HUES64 (cell line): ENCODE measurements around the gene DOCK10.

Source experiments
- H3K27ac ChIP-seq: 2 replicates; pipeline ENCODE4 v1.7.0; 2013; ENCODE audit warnings: low read depth, low read length, inconsistent platforms
- H3K27me3 ChIP-seq: 2 replicates; pipeline ENCODE4 v1.6.1; 2013; ENCODE audit warnings: mild to moderate bottlenecking, low read length; ENCODE audit not compliant: insufficient read depth
- H3K36me3 ChIP-seq: 2 replicates; pipeline ENCODE4 v1.6.1; 2013; ENCODE audit warnings: mild to moderate bottlenecking, low read length; ENCODE audit not compliant: insufficient read depth
- H3K4me1 ChIP-seq: 2 replicates; pipeline ENCODE4 v1.6.1; 2013; ENCODE audit warnings: mild to moderate bottlenecking, low read length, moderate library complexity; ENCODE audit not compliant: insufficient read depth
- H3K4me3 ChIP-seq: 2 replicates; pipeline ENCODE4 v1.5.1; 2013; ENCODE audit warnings: mild to moderate bottlenecking, low read length, moderate library complexity
- H3K9ac ChIP-seq: 2 replicates; pipeline ENCODE4 v1.6.1; 2013; ENCODE audit warnings: mild to moderate bottlenecking, low read depth, low read length
- H3K9me3 ChIP-seq: 2 replicates; pipeline ENCODE4 v1.6.1; 2013; ENCODE audit warnings: low read depth, low read length; ENCODE audit not compliant: insufficient read depth
- WGBS: fragments of 150-250, 120-280 bp; methylation state at CpG from one replicate; pipeline ENCODE4 v1.1.7; 2013; ENCODE audit warnings: missing lambda C conversion rate; 5-methylcytosine and 5-hydroxymethylcytosine counted together

Gene DOCK10

GRCh38 chr2:225028572-225028971 lies 13.7 kb downstream of the DOCK10 start:
- H3K9ac ChIP-seq, result no peak overlapping the region

GRCh38 chr2:225027061-225027762 lies 15.1 kb downstream of the DOCK10 start:
- no peaks in the 10 kb centered on the region for H3K4me1 ChIP-seq
- no peaks in the 10 kb centered on the region for H3K27me3 ChIP-seq
- no peak overlapping the region for H3K27ac ChIP-seq
- H3K4me3 ChIP-seq, result no peak overlapping the region
- H3K36me3 ChIP-seq, result no peaks in the 10 kb centered on the region
- no peaks in the 10 kb centered on the region for H3K9me3 ChIP-seq
- H3K9ac ChIP-seq, result no peak overlapping the region
- WGBS, result 97% methylated on average over 10 of the region's 10 CpGs

More at GRCh38 chr2:225028572-225028971, 13.7 kb downstream of the DOCK10 start:
- 99% methylated on average over 3 of the region's 3 CpGs for WGBS
- Histone ChIP-seq H3K9me3 (no peaks in the 10 kb centered on the region), H3K4me1 (no peaks in the 10 kb centered on the region), H3K4me3 (no peak overlapping the region), H3K27ac (no peak overlapping the region), H3K36me3 (no peaks in the 10 kb centered on the region), H3K27me3 (no peaks in the 10 kb centered on the region)

GRCh38 chr2:225025917-225026571 lies 16.2 kb downstream of the DOCK10 start:
- H3K4me3 ChIP-seq, result no peak overlapping the region
- WGBS, result 94% methylated on average over 2 of the region's 2 CpGs

GRCh38 chr2:225022188-225022587 lies 20.1 kb downstream of the DOCK10 start:
- no peaks in the 10 kb centered on the region for H3K27me3 ChIP-seq
- H3K9me3 ChIP-seq, result no peaks in the 10 kb centered on the region
- no peak overlapping the region for H3K4me3 ChIP-seq
- 81% methylated on average over 4 of the region's 4 CpGs for WGBS
- peaks cover 7% of the 10 kb centered on the region; the same call in 1 of the 2 replicates for H3K4me1 ChIP-seq
- no peaks in the 10 kb centered on the region for H3K36me3 ChIP-seq
- no peak overlapping the region for H3K9ac ChIP-seq
- no peak overlapping the region for H3K27ac ChIP-seq

More at GRCh38 chr2:225025917-225026571, 16.2 kb downstream of the DOCK10 start:
- Histone ChIP-seq H3K9me3 (no peaks in the 10 kb centered on the region), H3K36me3 (no peaks in the 10 kb centered on the region), H3K9ac (no peak overlapping the region), H3K27me3 (no peaks in the 10 kb centered on the region), H3K27ac (no peak overlapping the region), H3K4me1 (peaks cover 5% of the 10 kb centered on the region; the same call in 1 of the 2 replicates)

- 80% methylated on average over 1 of the region's 3 CpGs for WGBS
- H3K36me3 ChIP-seq, result no peaks in the 10 kb centered on the region
- no peaks in the 10 kb centered on the region for H3K9me3 ChIP-seq
- H3K27me3 ChIP-seq, result no peaks in the 10 kb centered on the region
- no peak overlapping the region for H3K27ac ChIP-seq
- no peak overlapping the region for H3K9ac ChIP-seq
- no peak overlapping the region for H3K4me3 ChIP-seq
- H3K4me1 ChIP-seq, result peaks cover 7% of the 10 kb centered on the region; the same call in 1 of the 2 replicates
Observed at GRCh38 chr2:225020168-225020849, 22.0 kb downstream of the DOCK10 start.

GRCh38 chr2:225019105-225019504 lies 23.2 kb downstream of the DOCK10 start:
- H3K9me3 ChIP-seq, result no peaks in the 10 kb centered on the region
- H3K4me1 ChIP-seq, result peaks cover 7% of the 10 kb centered on the region; the same call in 1 of the 2 replicates
- no peak overlapping the region for H3K4me3 ChIP-seq
- H3K36me3 ChIP-seq, result no peaks in the 10 kb centered on the region
- no peak overlapping the region for H3K9ac ChIP-seq
- H3K27ac ChIP-seq, result no peak overlapping the region
- no peaks in the 10 kb centered on the region for H3K27me3 ChIP-seq
- 95% methylated on average over 4 of the region's 4 CpGs for WGBS

- Histone ChIP-seq H3K9me3 (no peaks in the 10 kb centered on the region), H3K36me3 (no peaks in the 10 kb centered on the region), H3K4me3 (no peak overlapping the region), H3K9ac (no peak overlapping the region), H3K27ac (no peak overlapping the region), H3K4me1 (peaks cover 7% of the 10 kb centered on the region; the same call in 1 of the 2 replicates), H3K27me3 (no peaks in the 10 kb centered on the region)
- 90% methylated on average over 3 of the region's 3 CpGs for WGBS
Observed at GRCh38 chr2:225017713-225018112, 24.6 kb downstream of the DOCK10 start.

- H3K27me3 ChIP-seq, result no peaks in the 10 kb centered on the region
- no peak overlapping the region for H3K27ac ChIP-seq
- peaks cover 7% of the 10 kb centered on the region; the same call in 1 of the 2 replicates for H3K4me1 ChIP-seq
- H3K9me3 ChIP-seq, result no peaks in the 10 kb centered on the region
- 100% methylated on average over 2 of the region's 2 CpGs for WGBS
- H3K9ac ChIP-seq, result no peak overlapping the region
- no peak overlapping the region for H3K4me3 ChIP-seq
- no peaks in the 10 kb centered on the region for H3K36me3 ChIP-seq
Observed at GRCh38 chr2:225017098-225017685, 25.1 kb downstream of the DOCK10 start.

GRCh38 chr2:225013425-225014365 lies 28.6 kb downstream of the DOCK10 start:
- H3K27ac ChIP-seq, result no peak overlapping the region
- WGBS, result 88% methylated on average over 2 of the region's 2 CpGs
- no peak overlapping the region for H3K4me3 ChIP-seq
- H3K36me3 ChIP-seq, result no peaks in the 10 kb centered on the region
- H3K27me3 ChIP-seq, result no peaks in the 10 kb centered on the region
- no peak overlapping the region for H3K9ac ChIP-seq
- no peaks in the 10 kb centered on the region for H3K9me3 ChIP-seq
- peaks cover 4% of the 10 kb centered on the region; the same call in 1 of the 2 replicates for H3K4me1 ChIP-seq

- H3K9ac ChIP-seq, result no peak overlapping the region
- H3K4me3 ChIP-seq, result no peak overlapping the region
- 78% methylated on average over 10 of the region's 11 CpGs for WGBS
- H3K36me3 ChIP-seq, result no peaks in the 10 kb centered on the region
- H3K4me1 ChIP-seq, result peaks cover 4% of the 10 kb centered on the region; the same call in 1 of the 2 replicates
- H3K27me3 ChIP-seq, result no peaks in the 10 kb centered on the region
- no peaks in the 10 kb centered on the region for H3K9me3 ChIP-seq
- H3K27ac ChIP-seq, result no peak overlapping the region
Observed at GRCh38 chr2:225011585-225011984, 30.7 kb downstream of the DOCK10 start.
